Esophagus (tissue), 2 donors: ENCODE data around the gene MAP3K4. TPM values are rescaled to one million over a fixed set of nuclear protein-coding genes. Genes with fewer than 3 reads are reported as not detected.
A peak's percentile ranks its signal among the peaks of the same experiment; 100 is the strongest.

Experiments
- H3K27ac ChIP-seq, 2 donors: one replicate each; pipeline ENCODE4 v1.5.1; 2013; ENCODE audit warnings: low read depth in 2 of 2, mild to moderate bottlenecking in 2 of 2, inconsistent platforms in 1 of 2, low read length in 1 of 2, moderate library complexity in 1 of 2
- H3K27me3 ChIP-seq, 2 donors: one replicate each; pipeline ENCODE4 v1.6.1; 2013; ENCODE audit warnings: low read length in 2 of 2, control low read depth in 1 of 2, mild to moderate bottlenecking in 1 of 2; ENCODE audit not compliant: insufficient read depth in 2 of 2, control insufficient read depth in 1 of 2
- H3K36me3 ChIP-seq, 2 donors: one replicate each; pipeline ENCODE4 v1.6.1; 2013; ENCODE audit warnings: low read length in 1 of 2; ENCODE audit not compliant: control insufficient read depth in 2 of 2, insufficient read depth in 2 of 2
- H3K4me1 ChIP-seq, 2 donors: one replicate each; pipeline ENCODE4 v1.6.1; 2013; ENCODE audit warnings: low read length in 1 of 2; ENCODE audit not compliant: control insufficient read depth in 2 of 2, insufficient read depth in 2 of 2
- H3K4me3 ChIP-seq, 2 donors: one replicate each; pipeline ENCODE4 v1.5.1; 2013; ENCODE audit warnings: low read length in 2 of 2, mild to moderate bottlenecking in 2 of 2, low read depth in 1 of 2, moderate library complexity in 1 of 2
- H3K9me3 ChIP-seq, 2 donors: one replicate each; pipeline ENCODE4 v1.6.1; 2013; ENCODE audit warnings: mild to moderate bottlenecking in 2 of 2, low read depth in 1 of 2, low read length in 1 of 2, moderate library complexity in 1 of 2; ENCODE audit not compliant: control insufficient read depth in 2 of 2, insufficient read depth in 1 of 2
- WGBS, 2 donors: extraction: QIAGEN DNeasy Blood & Tissue Kit; methylation state at CpG; one replicate each; pipeline ENCODE4 v1.1.7; 2013; 5-methylcytosine and 5-hydroxymethylcytosine counted together
- polyA plus RNA-seq, 2 donors: library from polyadenylated mRNA; stranded (reverse); fragments of 200-250 nt; gene quantifications; one replicate each; pipeline ENCODE4 v1.2.3, GENCODE V29; 2013
- donor health status: healthy with polysubstance abuse.
- donor health status: Bipolar disorder and iron deficiency.

MAP3K4 gene
- polyA plus RNA-seq, 2 donors = 15.9 to 17.3 TPM

DNA sequence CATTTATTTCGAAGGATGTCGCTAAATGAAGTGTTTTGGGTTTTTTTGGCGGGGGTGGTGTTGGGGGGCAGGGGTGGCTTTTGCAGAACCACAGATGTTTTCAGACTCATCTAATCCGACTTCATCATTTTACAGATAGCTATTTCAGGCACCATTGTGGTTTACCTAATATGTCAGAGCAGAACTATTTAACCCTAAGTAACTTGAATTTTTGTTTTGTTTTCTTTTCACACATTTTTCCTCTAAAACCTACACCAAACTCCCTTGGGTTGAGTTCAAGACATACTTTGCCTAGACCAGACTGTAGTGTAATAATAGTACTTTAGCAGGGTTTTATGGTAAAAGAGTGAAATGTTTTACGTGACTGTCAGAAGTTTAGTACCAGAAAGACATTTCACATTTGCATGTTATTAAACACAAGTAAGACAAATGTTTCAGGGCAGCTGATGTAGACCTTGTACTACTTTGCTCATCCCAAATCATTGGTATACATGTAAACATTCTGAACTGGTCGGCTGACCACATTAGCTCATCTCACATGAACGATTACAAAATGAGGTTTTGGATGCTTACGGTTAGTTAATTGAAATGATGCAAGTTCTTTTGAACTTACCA is 37.7 kb downstream of the MAP3K4 start:
- Histone ChIP-seq H3K4me1 (no peaks in the 10 kb centered on the region), H3K9me3 (no peaks in the 10 kb centered on the region), H3K27ac (no peak overlapping the region), H3K36me3 (no peaks in the 10 kb centered on the region), H3K27me3 (no peaks in the 10 kb centered on the region), H3K4me3 (no peak overlapping the region)
- 65 to 72% methylated on average over 8 of the region's 8 CpGs for WGBS, 2 donors

DNA sequence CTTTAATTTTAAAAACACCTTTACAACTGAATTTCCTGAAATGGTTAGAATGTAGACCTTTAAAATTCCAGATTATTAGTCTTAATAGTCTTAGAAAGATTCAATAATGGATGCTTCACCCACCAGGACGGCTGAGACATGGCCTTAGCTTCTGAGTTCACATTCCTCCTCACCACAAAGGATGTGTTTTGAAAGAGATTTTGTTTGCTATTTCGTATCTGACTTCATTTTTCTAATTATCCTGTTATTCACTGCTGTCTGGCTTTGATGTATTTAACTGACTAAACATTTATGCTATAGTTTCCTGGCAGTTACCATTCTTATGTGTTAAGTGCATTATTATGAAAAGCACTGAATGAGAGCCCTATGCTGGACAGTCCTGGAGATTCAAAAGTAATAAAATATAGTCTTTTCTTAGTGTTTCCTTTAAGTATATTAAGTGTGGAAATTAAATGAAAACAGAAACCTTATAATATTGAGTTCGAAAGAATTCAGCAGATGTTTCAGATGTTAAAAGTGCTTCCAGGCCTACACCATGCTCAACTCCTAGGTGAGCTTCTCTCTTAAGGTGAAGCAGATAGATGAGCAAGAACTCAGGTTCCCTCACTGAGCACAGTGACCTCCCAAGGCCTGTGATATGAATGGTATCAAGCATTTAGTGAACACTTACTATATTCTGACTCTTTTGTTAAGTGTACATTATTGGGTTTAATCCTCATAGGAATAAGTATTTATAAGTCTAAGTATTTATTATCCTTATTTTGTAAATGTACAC is 40.3 kb downstream of the MAP3K4 start:
- Histone ChIP-seq H3K27ac (no peak overlapping the region), H3K36me3 (no peaks in the 10 kb centered on the region), H3K27me3 (no peaks in the 10 kb centered on the region), H3K4me3 (no peak overlapping the region), H3K9me3 (no peaks in the 10 kb centered on the region), H3K4me1 (no peaks in the 10 kb centered on the region)
- WGBS, 2 donors = 50 to 53% methylated on average over 3 of the region's 3 CpGs

DNA sequence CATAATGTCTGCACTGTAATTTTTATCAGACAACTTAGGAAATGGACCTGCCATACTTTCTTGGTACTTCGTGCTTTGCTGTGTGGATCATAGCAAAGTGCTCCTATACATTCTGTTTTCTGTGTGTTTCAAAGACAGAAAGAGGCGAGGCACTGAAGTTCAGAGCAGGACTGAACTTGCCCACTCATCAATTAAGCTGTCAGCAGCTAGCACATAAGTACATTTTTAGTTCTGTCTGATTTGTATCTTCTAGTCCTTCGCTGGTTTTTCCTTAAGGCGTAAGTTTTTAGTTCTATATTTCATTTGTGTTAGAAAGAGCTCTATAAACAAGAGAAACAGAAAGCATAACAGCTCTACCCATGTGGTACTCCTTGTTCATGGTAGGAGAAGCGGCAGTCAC is 42.1 kb downstream of the MAP3K4 start:
- H3K4me1 ChIP-seq = peaks cover 0 to 2% of the 10 kb centered on the region in 2 donors
- no peak overlapping the region for H3K4me3 ChIP-seq
- WGBS, 2 donors = 54 to 74% methylated on average over 5 of the region's 5 CpGs
- H3K27ac ChIP-seq = peak overlapping the region in 1 of 2 donors; percentile 4
- H3K36me3 ChIP-seq = no peaks in the 10 kb centered on the region
- no peaks in the 10 kb centered on the region for H3K9me3 ChIP-seq
- H3K27me3 ChIP-seq = no peaks in the 10 kb centered on the region

DNA sequence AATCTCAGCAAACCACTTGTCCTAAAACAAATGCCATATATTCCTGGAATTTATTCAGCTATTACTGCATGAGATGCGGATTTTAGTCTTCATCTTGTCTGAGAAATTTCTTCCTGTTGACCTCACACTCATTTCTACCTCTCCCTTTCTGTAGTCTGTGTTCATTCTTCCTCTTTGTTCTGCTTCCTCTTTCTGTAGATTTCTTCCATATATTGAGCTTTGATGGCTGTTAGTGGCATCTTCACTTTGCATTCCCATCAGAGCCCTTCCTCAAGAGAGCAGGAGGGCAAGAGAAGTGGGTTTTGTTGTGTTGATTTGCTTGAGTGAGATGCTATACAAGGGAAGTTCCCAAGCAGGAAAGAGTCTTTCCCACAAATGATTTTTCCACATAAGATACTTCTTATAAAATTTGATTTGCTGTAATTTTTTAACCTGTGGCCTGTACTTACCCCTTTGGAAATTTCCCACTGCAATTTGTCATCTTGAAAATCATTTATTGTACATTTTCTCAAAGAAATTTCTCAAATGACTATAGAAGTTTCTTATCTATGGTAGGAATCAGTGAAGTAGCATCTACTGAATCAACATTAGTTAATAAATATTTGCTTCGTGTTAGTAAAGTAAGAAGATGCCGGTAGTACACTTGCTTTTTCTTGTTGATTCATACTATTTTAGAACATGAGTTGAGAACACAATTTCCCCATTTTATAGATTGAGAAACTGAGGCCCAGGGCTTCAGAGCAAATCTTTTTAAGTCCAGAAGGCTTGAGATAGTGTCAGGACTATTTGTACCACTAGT is 43.8 kb downstream of the MAP3K4 start:
- Histone ChIP-seq H3K9me3 (no peaks in the 10 kb centered on the region), H3K27me3 (no peaks in the 10 kb centered on the region), H3K4me1 (peaks cover 0 to 5% of the 10 kb centered on the region in 2 donors), H3K36me3 (no peaks in the 10 kb centered on the region), H3K27ac (no peak overlapping the region), H3K4me3 (no peak overlapping the region)
- WGBS, 2 donors = 73 to 90% methylated on average over 3 of the region's 3 CpGs

DNA sequence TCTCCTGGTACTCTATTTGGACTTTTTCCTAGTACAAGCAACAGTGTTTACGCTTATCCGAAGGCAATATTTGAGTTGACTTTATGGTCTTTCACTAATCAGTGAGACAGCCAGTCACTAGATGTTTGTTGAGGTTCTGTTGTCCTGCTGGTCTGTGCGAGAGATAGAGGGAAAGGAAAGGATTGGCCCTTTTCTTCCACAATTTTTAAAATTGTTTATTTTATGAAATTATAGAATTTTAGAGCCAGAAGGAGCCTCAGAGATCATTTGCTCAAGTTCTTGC is 44.4 kb downstream of the MAP3K4 start:
- Histone ChIP-seq H3K27me3 (no peaks in the 10 kb centered on the region), H3K4me3 (no peak overlapping the region), H3K36me3 (peaks cover 0 to under 1% of the 10 kb centered on the region in 2 donors), H3K27ac (no peak overlapping the region), H3K9me3 (no peaks in the 10 kb centered on the region), H3K4me1 (peaks cover 0 to 5% of the 10 kb centered on the region in 2 donors)
- 96% methylated on average over 3 of the region's 3 CpGs for WGBS, 2 donors

DNA sequence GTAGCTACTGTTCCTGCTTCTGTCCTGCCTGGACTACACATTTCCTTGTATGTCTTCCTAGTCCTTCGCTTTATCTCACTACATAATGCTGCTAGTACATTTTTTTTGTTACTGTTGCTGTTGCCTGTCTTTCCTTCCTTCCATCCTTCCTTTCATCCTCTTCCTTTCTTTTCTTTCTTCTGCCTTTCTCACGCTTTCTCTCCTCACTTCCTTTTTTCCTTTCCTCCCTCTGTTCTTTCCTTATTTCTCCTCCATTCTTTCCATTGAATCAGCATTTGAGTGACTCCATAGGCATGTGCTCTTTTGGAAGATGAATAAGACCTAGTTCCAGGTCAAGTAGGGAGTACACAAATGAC is 46.3 kb downstream of the MAP3K4 start:
- H3K4me1 ChIP-seq = peaks cover 0 to 5% of the 10 kb centered on the region in 2 donors
- H3K27ac ChIP-seq = peak overlapping the region in 1 of 2 donors; percentile 24
- H3K4me3 ChIP-seq = no peak overlapping the region
- peaks cover 0 to 7% of the 10 kb centered on the region in 2 donors for H3K36me3 ChIP-seq
- WGBS, 2 donors = 93 to 96% methylated on average over 2 of the region's 2 CpGs
- H3K9me3 ChIP-seq = no peaks in the 10 kb centered on the region
- no peaks in the 10 kb centered on the region for H3K27me3 ChIP-seq

DNA sequence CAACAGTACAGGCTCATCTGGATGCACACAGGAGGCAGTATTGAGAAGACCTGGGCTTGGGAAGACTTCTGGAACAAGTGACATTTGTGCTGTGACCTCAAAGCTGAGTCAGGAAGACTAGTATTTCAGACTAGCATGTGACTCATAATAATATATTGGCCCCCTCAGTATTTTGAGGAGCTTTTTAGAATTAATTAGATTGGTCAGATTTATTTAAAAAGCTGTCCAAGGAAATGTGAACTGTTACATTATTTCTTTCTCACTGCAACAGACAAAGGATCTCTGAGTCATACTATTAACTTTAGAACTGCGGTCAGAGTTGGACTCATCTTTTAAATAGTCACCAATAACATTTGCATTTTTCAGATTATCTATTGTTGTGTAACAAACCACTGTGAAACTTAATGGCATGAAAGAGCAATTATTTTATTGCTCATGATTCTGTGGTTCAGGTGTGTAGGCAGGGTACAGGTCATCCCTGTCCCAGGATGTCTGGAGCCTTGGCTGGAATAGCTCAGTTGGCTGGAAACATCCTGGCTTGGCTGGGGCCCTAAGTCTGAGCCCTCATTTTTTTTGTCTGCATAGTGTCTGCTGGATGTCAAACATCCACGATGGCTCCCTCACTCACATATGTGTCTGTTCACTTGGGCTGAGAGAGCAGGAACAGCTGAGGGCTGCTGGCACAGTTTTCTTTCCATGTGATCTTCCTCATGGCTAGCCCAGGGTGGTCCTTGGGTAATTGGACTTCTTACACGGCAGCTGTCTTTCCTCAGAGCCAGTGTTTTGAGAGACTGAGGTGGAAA is 46.9 kb downstream of the MAP3K4 start:
- peak overlapping the region; percentile 33 to 71 for H3K27ac ChIP-seq
- H3K4me1 ChIP-seq = peaks cover 0 to 5% of the 10 kb centered on the region in 2 donors
- no peak overlapping the region for H3K4me3 ChIP-seq
- WGBS, 2 donors = 40 to 48% methylated on average over 3 of the region's 3 CpGs
- peaks cover 0 to 7% of the 10 kb centered on the region in 2 donors for H3K36me3 ChIP-seq
- H3K9me3 ChIP-seq = no peaks in the 10 kb centered on the region
- H3K27me3 ChIP-seq = no peaks in the 10 kb centered on the region

DNA sequence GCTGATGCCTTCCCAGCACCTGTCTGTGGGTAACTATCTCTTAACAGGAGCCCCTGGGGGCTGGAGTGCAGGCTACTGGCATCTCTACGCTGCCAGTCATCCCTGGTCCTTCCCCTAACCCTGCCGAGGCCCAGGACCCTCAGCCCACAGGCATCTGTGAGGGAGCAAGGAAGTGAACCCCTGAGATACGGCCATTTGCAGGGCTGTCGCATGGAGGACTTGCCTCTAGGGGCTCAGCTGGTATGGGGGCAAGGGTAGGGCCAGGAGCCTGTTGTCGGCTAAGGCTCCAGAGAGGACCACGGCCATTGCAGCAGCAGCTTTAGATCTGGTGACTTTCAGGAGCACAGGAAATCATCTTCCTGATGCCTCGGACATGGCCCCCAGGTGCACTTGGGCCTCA is 49.7 kb downstream of the MAP3K4 start:
- Histone ChIP-seq H3K27me3 (no peaks in the 10 kb centered on the region), H3K4me3 (no peak overlapping the region), H3K36me3 (peaks cover 0 to 7% of the 10 kb centered on the region in 2 donors), H3K9me3 (no peaks in the 10 kb centered on the region), H3K4me1 (peaks cover 0 to 5% of the 10 kb centered on the region in 2 donors), H3K27ac (no peak overlapping the region)
- 96 to 98% methylated on average over 7 of the region's 7 CpGs for WGBS, 2 donors

DNA sequence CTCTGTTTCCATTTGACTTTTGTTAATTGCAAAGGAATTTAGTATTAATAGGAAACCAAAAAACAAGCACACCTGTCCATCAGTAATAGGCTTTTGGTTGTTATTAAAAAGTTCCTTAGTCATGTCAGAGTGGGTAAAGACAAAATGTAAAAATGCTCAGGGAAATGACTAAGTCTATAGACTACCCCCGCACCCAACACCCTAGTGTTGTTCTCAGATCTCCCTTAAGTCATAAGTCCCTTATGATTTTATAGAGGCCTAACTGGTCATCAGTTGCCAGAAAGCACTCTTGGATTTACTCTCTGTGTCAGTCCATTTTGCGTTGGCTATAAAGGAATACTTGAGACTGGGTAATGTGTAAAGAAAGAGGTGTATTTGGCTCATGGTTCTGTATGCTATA is 52.8 kb downstream of the MAP3K4 start:
- Histone ChIP-seq H3K4me3 (no peak overlapping the region), H3K9me3 (no peaks in the 10 kb centered on the region), H3K4me1 (no peaks in the 10 kb centered on the region), H3K27ac (no peak overlapping the region), H3K27me3 (no peaks in the 10 kb centered on the region), H3K36me3 (peaks cover 2 to 7% of the 10 kb centered on the region in 2 donors)
- 96 to 97% methylated on average over 2 of the region's 2 CpGs for WGBS, 2 donors
